Lung (tissue), 12 donors: ENCODE results near the gene RSPH4A. TPM values are rescaled to one million over a fixed set of nuclear protein-coding genes. Genes with fewer than 3 reads are reported as not detected.

ENCODE experiments used
- ATAC-seq: fragments of 200-7000 bp; cut with Tn5 transposase; one replicate; pipeline ENCODE4 v1.9.1; 2020; ENCODE audit warnings: moderate number of reproducible peaks; ENCODE audit not compliant: insufficient read depth, low FRiP score
- DNase-seq, 3 donors: peaks; one replicate each; pipeline ENCODE4 v3.0.0-alpha.2; 2013 to 2017
- H3K27ac ChIP-seq, 2 donors: one replicate each; pipeline ENCODE4 v1.5.1; 2013; ENCODE audit warnings: mild to moderate bottlenecking in 2 of 2, moderate library complexity in 2 of 2, control low read depth in 1 of 2, inconsistent platforms in 1 of 2, low read depth in 1 of 2, low read length in 1 of 2
- H3K27me3 ChIP-seq, 3 donors: one replicate each; pipeline ENCODE4 v1.5.1; 2013; ENCODE audit warnings: low read length in 2 of 3; ENCODE audit not compliant: control insufficient read depth in 3 of 3, insufficient read depth in 3 of 3
- H3K36me3 ChIP-seq, 4 donors: one replicate each; pipeline ENCODE4 v1.5.1; 2013; ENCODE audit warnings: low read length in 4 of 4, mild to moderate bottlenecking in 1 of 4, moderate library complexity in 1 of 4; ENCODE audit not compliant: control insufficient read depth in 4 of 4, insufficient read depth in 4 of 4
- H3K4me1 ChIP-seq, 5 donors: one replicate each; pipeline ENCODE4 v1.5.1; 2013; ENCODE audit warnings: low read length in 5 of 5, mild to moderate bottlenecking in 2 of 5, moderate library complexity in 1 of 5; ENCODE audit not compliant: control insufficient read depth in 5 of 5, insufficient read depth in 5 of 5
- H3K4me3 ChIP-seq: one replicate; pipeline ENCODE4 v1.5.1; 2013; ENCODE audit warnings: mild to moderate bottlenecking, control low read depth, moderate library complexity
- H3K9ac ChIP-seq, 2 donors: one replicate each; pipeline ENCODE4 v1.5.1; 2013; ENCODE audit warnings: low read length in 2 of 2, control low read depth in 1 of 2; ENCODE audit not compliant: insufficient read depth in 1 of 2
- H3K9me3 ChIP-seq, 4 donors: one replicate each; pipeline ENCODE4 v1.5.1; 2013; ENCODE audit warnings: low read length in 3 of 4, mild to moderate bottlenecking in 1 of 4, moderate library complexity in 1 of 4; ENCODE audit not compliant: control insufficient read depth in 4 of 4, insufficient read depth in 3 of 4
- CTCF ChIP-seq: IDR thresholded peaks from 2 replicates; pipeline ENCODE4 v1.5.1; 2012; ENCODE audit warnings: mild to moderate bottlenecking; ENCODE audit errors: control extremely low read depth, extremely low read depth
- WGBS, 2 donors: extraction: QIAGEN DNeasy Blood & Tissue Kit; methylation state at CpG; one replicate each; pipeline ENCODE4 v1.1.7; 2013; 5-methylcytosine and 5-hydroxymethylcytosine counted together
- polyA plus RNA-seq, 2 donors: library from polyadenylated mRNA; stranded (reverse); fragments of 200-250 nt; gene quantifications; one replicate each; pipeline ENCODE4 v1.2.1, GENCODE V29; 2013
- total RNA-seq, 2 donors: library from RNA; depleted of rRNA in 1 of 2; stranded (reverse); fragments of >200 nt in 1 of 2; gene quantifications; one replicate each; pipeline ENCODE4 v1.2.1, GENCODE V29; 2014 to 2021
- donor health status: control.
- donor health status: control.
- donor health status: Bipolar disorder and iron deficiency.
- donor health status: healthy.
- donor health status: DM: yes; HTN: yes; CAD: no.

The RSPH4A gene
- total and polyA plus RNA-seq, 4 donors: 5.4 to 46.1 (median 14.8) TPM

GRCh38 chr6:116580198-116580597 lies 36.1 kb upstream of the RSPH4A start:
- no peak overlapping the region for H3K4me3 ChIP-seq
- 92 to 96% methylated on average over 2 of the region's 2 CpGs for WGBS, 2 donors
- H3K9ac ChIP-seq: no peak overlapping the region
- no peaks in the 10 kb centered on the region for H3K27me3 ChIP-seq
- DNase-seq (no peak), ATAC-seq (no peak)
- H3K36me3 ChIP-seq: peaks cover 6 to 20% (median 13%) of the 10 kb centered on the region in 4 donors
- peaks cover 0 to 4% (median 0%) of the 10 kb centered on the region in 5 donors for H3K4me1 ChIP-seq
- H3K9me3 ChIP-seq: no peaks in the 10 kb centered on the region
- no peak for TF ChIP-seq CTCF
- H3K27ac ChIP-seq: no peak overlapping the region

GRCh38 chr6:116586276-116586675 lies 30.0 kb upstream of the RSPH4A start:
- DNase-seq: no peak
- H3K27ac ChIP-seq: no peak overlapping the region
- no peaks in the 10 kb centered on the region for H3K4me1 ChIP-seq
- no peaks in the 10 kb centered on the region for H3K27me3 ChIP-seq
- no peak for ATAC-seq
- TF ChIP-seq CTCF: no peak
- H3K9ac ChIP-seq: no peak overlapping the region
- H3K4me3 ChIP-seq: no peak overlapping the region
- H3K9me3 ChIP-seq: no peaks in the 10 kb centered on the region
- peaks cover 4 to 26% (median 19%) of the 10 kb centered on the region in 4 donors for H3K36me3 ChIP-seq

DNA sequence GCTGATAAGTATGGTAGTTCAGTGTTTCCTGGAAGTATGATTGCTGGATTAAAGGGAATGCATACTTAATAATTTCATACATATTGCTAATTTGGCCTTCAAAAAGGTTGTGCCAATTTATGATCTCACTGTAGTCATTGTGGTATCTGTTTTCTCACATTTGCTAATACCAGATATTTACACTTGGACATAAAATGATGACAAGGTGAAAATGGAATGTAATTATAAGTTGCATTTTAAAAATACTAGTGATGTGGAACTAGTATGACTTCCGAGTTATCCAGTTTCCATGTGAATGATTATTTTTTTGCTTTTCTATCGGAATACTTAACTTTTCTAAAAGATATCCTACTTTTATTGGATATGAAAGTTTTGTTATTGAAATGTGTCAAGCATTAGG lies 29.5 kb upstream of the RSPH4A start:
- H3K4me1 ChIP-seq: no peaks in the 10 kb centered on the region
- no peaks in the 10 kb centered on the region for H3K9me3 ChIP-seq
- no peaks in the 10 kb centered on the region for H3K27me3 ChIP-seq
- ATAC-seq (no peak), DNase-seq (no peak)
- no peak overlapping the region for H3K4me3 ChIP-seq
- peaks cover 9 to 28% (median 18%) of the 10 kb centered on the region in 4 donors for H3K36me3 ChIP-seq
- no peak for TF ChIP-seq CTCF
- no peak overlapping the region for H3K9ac ChIP-seq
- no peak overlapping the region for H3K27ac ChIP-seq
- WGBS, 2 donors: 98 to 99% methylated on average over 2 of the region's 2 CpGs

DNA sequence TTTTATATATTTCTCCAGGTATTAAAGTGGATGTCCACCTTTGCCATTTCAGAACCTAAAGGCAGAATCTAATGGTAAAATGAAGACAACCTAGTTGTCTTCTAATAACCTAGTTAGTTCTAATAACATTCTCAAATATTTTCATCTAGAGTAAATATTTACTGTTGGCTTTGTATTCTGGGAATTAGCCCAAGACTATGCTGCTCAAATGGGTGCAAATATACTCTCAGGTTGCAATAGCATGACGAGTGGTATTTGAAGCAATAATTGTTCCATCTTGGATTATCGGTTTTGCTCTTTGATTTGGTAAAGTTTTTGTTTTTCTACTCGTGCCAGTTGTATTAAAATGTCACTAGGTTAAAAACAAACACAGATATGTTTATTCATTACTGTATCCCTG lies 21.0 kb upstream of the RSPH4A start:
- H3K36me3 ChIP-seq: peaks cover 8 to 24% (median 13%) of the 10 kb centered on the region in 4 donors
- DNase-seq: no peak
- H3K4me1 ChIP-seq: no peaks in the 10 kb centered on the region
- no peak overlapping the region for H3K27ac ChIP-seq
- H3K9me3 ChIP-seq: no peaks in the 10 kb centered on the region
- H3K4me3 ChIP-seq: no peak overlapping the region
- WGBS, 2 donors: 62 to 82% methylated on average over 3 of the region's 3 CpGs
- no peak overlapping the region for H3K9ac ChIP-seq
- H3K27me3 ChIP-seq: no peaks in the 10 kb centered on the region
- no peak for ATAC-seq
- TF ChIP-seq CTCF: no peak
